ENCODE data around the gene NKAIN2.
"Not testable (repeated sequence)": the region's sequence is repeated elsewhere in the genome, so short reads cannot be mapped to it uniquely, and the experiment has no call there.

Gene NKAIN2

DNA sequence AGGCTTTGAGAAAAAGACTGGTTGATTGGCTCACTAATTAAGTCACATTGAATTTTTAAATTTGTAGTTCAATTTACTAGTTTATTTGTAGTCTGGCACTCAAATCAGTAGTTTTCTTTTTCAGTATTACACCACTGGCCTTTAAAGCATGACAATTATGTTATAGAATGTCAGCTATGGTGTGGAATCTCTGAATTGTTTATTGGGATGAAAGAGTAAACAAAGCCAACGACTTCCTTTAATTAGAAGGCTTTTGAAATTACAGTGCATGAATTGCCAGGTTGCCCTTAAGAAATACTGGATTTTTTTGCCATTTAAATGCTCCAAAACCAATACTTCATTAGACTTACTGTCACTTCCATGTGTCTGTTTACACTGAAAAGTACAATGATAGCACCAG lies 731.6 kb downstream of the NKAIN2 start:
- no peak for DNase-seq

DNA sequence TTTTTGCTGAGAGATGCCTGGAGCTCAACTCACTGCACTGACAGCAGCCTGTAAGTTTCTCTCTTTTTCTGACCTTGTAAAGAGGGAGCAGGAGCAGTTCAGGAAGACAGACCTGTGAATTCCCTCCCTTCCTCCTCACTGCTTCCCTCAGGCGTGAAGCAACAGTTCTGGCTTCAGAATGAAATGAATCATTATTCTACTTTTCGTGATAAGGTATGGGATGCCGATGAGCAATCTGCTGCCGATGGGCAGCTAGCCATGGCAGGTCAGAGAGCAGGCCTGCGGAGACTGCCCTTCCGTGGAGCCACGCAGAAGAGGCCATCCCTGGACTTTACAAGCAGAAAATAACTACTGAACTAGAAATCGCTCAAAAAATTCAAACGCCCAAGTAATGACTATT lies 732.1 kb downstream of the NKAIN2 start:
- DNase-seq: no peak

DNA sequence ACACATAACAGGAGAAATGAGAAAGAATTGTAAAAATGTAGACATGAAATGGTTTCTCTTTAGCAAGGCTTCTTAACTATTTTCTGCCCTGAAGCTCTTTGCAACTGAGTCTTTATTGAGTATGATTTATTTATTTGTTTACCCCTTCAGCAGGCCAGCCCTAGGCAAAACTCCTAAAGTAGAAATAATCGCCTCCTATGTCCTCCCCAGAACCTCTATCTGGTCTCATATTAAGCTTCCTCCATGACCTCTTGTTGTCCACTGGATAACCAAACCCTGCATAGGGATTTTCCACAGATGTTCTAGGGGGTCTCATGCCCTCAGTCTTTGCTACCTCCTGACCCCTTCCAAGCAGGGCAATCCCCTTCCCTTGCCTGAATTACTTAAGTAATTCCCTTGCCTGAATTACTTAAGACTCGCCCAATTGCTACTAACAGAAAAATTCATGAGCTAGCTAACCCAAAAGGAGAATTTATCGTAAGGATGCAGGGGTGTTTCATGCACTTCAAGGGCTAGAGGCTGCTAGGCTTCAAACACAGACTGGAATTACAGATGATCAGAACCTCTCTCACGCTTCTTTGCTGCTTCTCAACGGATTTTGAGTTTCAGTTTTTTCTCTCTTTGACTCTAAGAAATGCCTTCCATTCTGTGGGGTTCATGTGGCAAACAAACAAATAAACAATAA lies 732.6 kb downstream of the NKAIN2 start:
- DNase-seq: no peak

DNA sequence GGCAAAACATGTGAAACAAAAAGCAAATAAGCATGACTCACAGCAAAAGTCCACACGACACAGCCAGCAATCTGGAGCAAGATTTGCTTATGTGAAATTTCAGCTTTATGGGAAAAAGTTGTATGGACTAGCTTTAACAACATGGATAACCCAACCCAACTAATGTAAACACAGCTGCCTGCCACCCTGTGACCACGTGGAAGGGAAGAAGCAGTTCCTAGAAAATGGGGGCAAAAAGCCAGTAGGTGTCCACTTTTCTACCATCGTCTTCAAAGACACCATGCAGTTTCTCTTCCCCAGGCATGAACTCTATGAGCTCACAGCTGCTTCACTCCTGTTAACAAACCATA lies 733.2 kb downstream of the NKAIN2 start:
- no peak for DNase-seq

DNA sequence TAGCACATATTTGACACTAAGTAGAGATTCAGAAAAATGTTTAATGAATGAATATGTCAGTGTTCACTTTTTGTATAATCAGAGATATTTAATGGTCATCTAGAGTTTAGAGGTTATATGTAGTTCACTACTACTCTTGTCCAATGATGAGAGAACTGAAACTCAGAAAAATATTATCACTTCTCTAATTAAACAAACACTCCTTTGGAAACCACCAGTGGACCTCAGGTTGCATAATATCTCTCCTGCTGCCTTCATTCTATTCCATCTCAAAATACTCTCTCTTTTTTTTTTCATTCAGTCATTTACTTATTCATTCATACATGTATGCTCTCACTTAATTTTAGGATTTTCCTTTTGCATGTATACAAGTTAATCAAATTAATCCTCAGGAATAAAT lies 735.4 kb downstream of the NKAIN2 start:
- DNase-seq: no peak

DNA sequence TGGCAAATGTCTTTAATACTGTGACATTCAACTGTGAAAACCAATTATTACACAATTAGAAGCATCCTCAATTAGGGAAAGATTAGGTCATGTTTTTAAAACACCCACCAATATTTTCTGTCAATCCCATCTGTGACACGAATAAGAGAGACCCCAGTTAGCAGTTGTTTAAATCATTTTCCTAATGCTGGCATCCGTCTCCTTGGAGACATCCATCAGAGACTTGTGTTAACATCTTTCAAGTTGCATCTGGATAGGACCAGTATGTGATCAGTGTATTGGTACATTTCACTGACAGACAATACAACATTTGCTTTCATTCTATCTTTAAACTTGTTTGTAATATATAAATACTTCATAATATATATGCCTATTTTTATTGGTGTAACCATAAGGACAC lies 737.9 kb downstream of the NKAIN2 start:
- DNase-seq: no peak

DNA sequence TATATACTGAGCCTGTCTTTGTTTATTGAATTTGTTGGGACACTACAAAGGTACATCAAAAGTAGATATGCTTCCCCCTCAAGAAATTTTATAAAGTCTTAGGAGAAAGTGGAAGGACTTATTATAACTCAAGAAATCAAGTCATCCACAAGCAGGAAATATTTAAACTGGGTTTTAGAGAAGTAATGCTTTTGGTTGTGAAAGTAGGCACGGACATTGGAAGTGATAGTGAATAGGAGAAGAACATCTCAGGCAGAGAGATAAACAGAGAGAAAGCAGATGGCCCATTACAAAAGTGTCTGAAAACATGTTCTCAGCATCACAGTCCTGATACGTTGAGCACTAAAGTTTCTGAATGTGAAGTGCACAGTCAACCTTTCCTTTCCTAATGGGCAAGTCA lies 742.9 kb downstream of the NKAIN2 start:
- DNase-seq: no peak

DNA sequence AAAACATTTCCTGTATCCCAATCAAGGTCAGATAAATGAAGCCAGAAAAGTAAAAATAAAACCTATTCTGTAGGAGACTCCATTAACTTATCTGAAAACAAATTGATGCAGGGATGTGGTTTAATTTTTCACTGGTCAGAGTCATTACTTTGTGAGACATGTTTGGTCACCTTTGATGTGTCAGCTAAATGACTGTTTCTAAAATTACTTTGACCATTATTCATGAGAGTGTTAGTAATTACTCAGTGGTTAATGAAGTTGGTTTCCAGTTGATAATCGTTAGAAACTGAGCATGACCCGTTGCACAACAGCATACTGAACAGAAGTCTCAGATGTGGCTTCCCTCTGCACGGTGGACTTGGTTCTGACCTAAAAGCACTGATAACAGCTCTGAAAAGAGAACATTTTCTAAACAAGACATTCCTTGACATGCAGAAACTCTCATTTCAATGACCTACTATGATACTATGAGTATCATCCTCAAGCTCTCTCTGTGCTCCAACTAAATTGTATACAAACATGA lies 748.1 kb downstream of the NKAIN2 start:
- DNase-seq: no peak

DNA sequence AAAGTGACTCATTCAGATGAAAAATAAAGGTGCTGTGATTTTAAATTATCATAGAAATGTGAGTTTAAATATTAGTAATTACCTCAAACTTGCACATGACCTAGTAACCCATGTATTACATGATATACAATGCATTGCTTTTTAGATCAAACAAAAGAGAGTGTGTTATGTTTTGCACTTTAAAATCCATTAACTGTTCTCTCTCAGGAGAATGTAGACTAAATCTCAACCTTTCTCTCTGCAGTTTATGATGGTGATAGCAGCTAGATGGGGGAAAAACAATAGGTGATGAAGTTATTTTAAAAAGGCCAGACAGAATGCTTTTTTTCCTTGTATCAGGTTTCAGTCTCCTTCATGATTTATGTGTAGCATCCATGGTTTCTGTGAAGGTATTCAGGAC lies 754.2 kb downstream of the NKAIN2 start:
- DNase-seq: no peak

DNA sequence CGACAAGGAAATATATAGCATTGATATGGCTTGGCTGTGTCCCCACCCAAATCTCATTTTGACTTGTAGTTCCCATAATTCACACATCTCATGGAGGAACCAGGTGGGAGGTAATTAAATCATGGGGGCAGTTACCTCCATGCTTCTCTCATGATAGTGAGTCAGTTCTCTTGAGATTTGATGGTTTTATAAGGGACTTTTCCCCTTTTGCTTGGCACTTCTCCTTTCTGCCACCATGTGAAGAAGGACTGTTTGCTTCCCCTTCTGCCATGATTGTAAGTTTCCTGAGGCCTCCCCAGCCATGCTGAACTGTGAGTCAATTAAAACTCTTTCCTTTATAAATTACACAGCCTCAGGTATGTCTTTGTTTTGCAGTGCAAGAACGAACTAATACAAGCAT lies 756.4 kb downstream of the NKAIN2 start:
- not testable (repeated sequence) for DNase-seq

DNA sequence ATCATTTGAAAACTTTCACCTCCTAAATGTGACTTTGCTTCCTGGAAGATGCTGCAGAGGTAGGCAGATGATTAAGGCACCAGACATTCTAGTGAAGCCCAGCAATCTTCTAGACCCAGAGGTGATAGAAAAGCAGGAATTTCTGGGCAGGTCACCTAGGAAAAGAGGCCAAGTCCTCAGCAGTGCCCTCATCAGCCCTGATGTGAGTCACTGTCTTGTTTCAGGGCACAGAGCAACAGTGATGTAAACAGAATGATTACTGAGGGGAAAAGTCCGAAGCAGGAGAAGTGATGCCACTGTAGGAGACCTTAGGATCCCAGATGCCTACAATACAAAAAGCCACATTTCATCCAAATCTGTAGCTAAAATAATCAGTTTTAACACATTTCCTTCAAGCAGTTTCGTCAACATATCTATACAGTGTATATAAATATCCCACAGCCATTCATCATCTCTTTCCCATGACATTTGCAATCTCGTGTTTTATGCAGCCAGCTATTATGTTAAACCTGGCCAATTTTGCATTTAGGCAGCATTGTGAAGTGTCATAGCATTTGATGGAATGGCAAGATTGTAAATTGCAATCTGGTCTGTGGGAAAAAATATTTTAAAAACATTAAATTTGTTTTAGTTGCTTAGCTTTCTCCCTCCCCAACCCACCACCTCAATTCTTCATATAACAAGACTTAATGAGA lies 757.4 kb downstream of the NKAIN2 start:
- DNase-seq: no peak

DNA sequence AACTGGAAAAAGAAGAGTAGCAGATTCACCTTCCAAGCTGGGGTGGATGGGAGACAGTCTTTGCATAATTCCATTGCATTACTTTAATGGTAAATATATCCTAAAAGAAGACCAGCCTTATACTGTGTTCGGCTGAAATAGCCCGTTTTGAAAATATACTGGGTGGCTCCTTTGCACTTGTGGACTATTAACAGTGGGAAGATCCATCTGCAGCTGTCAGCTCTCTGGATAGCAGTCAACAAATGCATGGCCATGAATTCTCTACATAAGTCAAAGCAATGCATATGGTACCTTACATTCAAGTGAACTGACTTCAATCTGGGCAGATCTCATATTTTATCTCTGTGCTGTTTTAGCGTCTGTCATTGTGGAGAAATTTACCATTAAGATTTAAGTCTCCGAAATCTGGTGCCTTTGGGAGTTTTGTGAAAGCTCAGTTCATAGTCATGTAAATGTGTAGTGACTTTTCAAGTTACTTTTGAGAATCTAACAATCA lies 758.0 kb downstream of the NKAIN2 start:
- DNase-seq: no peak

DNA sequence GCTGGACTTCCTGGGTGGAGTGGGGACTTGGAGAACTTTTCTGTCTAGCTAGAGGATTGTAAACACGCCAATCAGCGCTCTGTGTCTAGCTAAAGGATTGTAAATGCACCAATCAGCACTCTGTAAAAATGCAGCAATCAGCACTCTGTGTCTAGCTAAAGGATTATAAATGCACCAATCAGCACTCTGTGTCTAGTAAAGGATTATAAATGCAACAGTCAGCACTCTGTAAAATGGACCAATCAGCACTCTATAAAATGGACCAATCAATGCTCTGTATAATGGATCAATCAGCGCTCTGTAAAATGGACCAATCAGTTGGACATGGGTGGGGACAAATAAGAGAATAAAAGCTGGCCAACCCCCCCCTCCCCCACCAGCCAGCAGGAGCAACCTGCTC lies 760.5 kb downstream of the NKAIN2 start:
- DNase-seq: not testable (repeated sequence)

DNA sequence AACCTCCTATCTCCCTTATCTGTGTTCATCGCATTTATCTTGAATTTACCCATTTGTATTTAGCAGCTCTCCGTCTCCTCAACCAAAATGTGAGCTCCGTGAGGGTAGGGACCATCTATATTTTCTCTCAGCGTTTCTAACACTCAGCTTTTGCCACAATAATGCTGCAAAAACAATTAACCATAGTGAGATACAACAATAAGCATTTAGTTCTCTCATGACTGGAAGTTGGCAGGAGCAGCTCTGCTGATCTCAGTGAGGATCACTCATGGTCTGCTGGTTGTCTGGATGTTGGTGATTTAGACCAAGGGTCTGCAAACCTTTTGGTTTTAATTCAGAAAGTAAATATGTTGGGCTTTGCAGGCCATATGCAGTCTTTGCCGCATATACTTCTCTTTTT lies 763.7 kb downstream of the NKAIN2 start:
- DNase-seq: no peak

DNA sequence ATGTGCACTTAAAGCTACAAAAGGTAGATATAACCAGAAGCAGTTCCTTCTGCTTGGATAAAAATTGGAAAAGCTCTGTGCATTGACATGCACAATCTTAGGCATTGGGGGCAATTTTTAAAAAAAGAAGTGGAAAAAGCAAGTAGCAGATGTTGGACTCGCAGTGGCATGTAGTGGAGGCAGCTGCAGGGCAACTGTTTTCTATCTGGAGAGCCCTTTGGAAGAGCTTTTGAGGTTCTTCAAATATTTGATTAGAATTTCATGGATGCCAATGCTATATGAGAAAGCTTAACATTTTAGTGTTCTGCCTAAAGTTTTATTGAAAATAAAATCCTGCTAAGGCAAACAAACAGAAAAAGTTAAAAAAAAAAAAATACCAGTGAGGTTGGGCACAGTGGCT lies 770.3 kb downstream of the NKAIN2 start:
- no peak for DNase-seq

DNA sequence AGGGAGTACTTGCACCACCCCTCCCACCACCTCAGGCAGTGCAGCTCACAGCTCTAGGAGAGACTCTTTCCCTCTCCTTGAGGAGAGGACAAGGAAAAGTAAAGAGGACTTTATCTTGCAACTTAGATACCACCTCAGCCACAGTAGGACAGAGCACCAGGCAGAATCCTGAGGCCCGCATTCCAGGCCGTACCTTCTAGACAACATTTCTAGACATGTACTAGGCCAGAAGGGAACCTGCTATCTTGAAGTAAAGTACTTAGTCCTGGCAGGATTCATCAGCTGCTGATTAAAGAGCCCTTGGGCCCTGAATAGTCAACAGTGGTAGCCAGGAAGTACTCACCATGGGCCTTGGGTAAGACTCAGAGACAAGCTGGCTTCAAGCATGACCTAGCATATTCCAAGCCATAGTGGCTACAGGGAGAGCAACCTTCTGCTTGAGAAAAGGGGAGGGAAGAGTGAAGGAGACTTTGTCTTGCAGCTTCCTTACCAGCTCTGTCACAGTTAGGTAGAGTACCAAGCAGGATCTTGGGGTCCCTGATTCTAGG lies 774.1 kb downstream of the NKAIN2 start:
- no peak for DNase-seq

DNA sequence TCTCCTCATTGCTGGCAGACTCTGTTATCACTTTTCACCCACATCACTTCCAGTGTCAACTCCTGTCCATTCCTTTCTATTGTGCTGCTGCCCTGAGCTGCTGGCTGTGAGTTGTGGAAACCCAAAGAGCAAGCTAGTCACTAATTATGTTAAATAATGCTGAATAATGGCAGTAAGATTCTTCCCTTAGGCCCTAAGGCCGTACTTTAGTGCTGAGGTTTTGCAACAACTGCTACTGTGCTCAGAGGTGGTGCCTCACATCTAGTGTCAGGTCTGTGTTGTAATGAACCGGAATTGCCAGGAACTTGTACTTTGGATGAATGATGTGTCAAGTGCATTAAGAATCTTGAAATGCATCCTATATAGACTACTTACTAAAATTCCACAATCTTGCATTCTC lies 786.3 kb downstream of the NKAIN2 start:
- no peak for DNase-seq

DNA sequence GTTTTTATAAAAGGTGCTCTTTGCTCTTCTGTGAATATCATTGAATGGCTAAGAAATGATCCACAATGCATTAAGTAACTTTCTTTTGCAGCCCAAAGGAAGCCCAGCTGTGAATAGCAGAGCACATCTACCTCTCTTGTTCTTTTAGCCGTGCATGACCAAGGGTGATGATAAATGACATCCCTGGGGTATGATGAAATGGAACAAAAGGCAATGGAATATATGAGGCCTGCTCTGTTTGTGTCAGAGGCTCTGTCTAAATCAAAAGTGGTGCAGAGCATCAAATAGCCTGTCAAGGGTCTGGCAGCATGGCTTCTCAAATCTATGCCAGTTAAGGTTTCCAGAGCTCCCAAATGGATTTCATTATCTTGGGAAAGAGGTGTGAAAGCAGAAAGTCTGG lies 796.0 kb downstream of the NKAIN2 start:
- no peak for DNase-seq

DNA sequence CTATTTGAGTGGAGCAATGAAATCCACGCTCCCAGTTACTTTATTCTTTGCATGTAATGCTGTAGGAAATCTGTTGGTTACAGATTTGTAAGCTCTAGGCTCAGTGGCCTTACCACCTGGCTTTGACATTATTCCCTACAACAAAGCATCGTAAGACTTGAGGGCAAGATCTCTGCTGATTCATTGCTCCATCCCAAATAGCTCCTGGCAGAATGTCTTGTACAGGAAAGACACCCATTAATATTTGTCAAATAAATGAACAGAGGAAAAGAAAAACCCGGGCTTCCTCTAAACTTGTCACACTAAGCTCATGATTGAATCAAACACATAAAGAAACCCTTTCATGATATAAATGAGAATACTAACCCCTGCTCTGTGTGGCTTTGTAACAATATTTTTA lies 801.1 kb downstream of the NKAIN2 start:
- DNase-seq: no peak

DNA sequence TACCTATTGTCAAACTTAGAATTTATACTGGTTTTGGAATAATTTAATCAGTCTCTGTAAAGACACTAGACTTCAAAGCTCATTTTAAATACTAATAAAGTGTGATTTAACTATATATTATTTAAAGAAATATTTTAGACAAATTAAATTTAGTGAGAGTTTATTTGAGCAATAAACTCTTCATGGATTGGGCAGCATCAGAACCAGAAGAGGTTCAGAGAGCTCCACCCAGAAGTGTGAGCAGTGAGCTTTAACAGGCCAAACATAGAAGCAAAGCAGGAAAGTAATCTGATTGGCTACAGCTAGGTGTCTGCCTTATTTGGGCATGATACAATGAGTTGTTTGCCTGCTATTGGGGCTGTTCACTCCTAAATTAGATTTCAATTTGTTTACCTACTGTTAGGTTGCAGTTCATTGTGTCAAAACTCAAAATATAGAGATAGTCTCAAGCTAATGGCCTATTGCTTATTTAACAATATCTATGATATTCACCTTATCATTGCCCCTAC lies 803.5 kb downstream of the NKAIN2 start:
- DNase-seq: no peak

DNA sequence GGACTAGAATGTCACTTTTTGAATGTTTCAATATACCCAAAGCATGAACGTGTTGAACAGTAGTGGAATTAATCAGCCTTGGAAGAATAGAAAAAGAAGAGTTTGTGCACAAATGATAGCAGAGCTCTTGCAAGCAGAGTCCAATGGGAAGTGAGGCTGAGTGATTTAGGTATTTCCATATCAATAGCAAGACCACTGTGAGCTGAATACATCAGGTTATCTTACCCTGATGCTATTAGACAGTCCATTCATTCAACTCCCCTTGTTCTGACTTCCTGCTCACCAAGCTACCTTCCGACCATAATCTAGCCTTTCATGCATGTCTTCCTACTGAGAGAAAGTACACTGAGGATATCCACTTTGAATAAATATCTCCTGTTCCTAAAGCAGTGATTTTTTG lies 809.4 kb downstream of the NKAIN2 start:
- no peak for DNase-seq

DNA sequence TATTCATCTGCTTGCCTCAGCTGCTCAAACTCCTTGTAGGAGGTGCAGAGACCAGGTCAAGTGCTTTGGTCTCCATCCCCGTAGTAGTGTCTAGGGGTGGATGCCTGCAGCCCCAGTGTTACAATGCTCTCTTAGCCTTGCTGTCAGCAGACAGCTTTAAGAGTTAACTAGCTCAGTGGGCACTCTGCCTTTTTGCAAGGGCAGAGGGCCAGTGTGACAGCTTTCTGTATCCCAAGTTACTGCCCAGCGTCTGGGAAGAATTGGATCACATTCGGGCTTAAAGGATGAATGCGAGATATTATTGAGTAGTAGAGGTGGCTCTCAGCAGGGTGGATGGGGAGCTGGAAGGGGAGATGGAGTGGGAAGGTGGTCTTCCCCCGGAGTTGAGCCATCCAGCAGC lies 818.7 kb downstream of the NKAIN2 start:
- DNase-seq: no peak

DNA sequence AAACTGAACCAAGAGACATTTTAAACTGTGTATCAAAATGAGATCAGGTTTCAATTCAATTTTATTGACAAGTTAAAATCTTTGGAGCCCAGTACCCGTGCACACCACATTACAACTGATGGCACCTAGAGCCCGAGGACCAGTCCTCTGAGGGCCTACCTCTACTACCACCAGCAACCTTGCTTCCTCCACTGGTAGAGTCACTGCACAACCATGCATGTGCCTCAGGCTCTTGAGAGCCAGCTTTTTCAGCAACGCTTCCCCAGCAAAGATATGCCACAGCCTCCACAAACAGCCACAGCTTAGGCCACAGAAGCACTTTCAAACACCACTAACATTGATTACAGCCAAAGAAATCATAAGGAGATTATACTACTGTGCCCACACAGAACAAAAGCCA lies 830.0 kb downstream of the NKAIN2 start:
- no peak for DNase-seq

DNA sequence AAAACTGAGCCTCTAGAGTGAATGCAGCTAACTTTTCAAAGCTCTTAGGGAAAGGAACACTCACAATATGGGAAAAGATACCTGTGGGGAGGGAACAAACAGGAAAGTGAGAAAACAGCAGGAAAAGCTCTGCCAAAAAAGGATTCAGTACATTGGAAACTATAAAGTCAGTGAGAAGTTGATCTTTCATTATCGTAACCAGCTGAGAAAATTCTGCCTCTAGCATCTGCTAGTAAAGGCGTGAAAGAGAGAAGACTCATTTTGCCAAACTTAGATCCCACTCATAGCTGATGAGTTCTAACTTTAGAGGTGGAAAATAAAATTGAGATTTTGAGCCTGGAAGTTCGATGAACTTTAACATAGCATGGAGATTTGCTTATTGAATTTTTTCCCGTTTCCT lies 836.8 kb downstream of the NKAIN2 start:
- no peak for DNase-seq

Measured in cortex of kidney (tissue), 1 donor.